ENCODE data around the gene ZNF18.
A peak's percentile ranks its signal among the peaks of the same experiment; 100 is the strongest.

The ZNF18 gene

GRCh38 chr17:11997147-11997971, at the start of gene ZNF18:
TSS of gene ZNF18 (minus strand) at chr17:11997475. CDS start at chr17:11992829, 4,646 bp downstream.
- Histone ChIP-seq H3K4me3 (peak within 1 kb of the TSS; percentile 69 to 96 (median 83)), H3K27ac (peak within 1 kb of the TSS; percentile 68 to 98 (median 94))

GRCh38 chr17:12046786-12047185, 49.5 kb upstream of the ZNF18 start:
- H3K4me3 ChIP-seq = no peak overlapping the region
- no peak overlapping the region for H3K27ac ChIP-seq

GRCh38 chr17:12043702-12044101, 46.4 kb upstream of the ZNF18 start:
- H3K4me3 ChIP-seq = no peak overlapping the region
- no peak overlapping the region for H3K27ac ChIP-seq

- no peak overlapping the region for H3K4me3 ChIP-seq
- peak overlapping the region in 1 of 21 experiments; percentile 11 for H3K27ac ChIP-seq
These were observed 44.0 kb upstream of the ZNF18 start for GRCh38 chr17:12041312-12041711.

GRCh38 chr17:12040478-12040877, 43.2 kb upstream of the ZNF18 start:
- no peak overlapping the region for H3K4me3 ChIP-seq
- peak overlapping the region in 2 of 21 experiments; percentile 11 to 17 for H3K27ac ChIP-seq

GRCh38 chr17:12037970-12038369, 40.7 kb upstream of the ZNF18 start:
- H3K4me3 ChIP-seq = no peak overlapping the region
- no peak overlapping the region for H3K27ac ChIP-seq

GRCh38 chr17:12035673-12036072, 38.4 kb upstream of the ZNF18 start:
- Histone ChIP-seq H3K4me3 (no peak overlapping the region), H3K27ac (no peak overlapping the region)

- Histone ChIP-seq H3K27ac (no peak overlapping the region), H3K4me3 (no peak overlapping the region)
These were observed 37.3 kb upstream of the ZNF18 start for GRCh38 chr17:12034538-12034937.

GRCh38 chr17:12028611-12029010, 31.3 kb upstream of the ZNF18 start:
- Histone ChIP-seq H3K4me3 (no peak overlapping the region), H3K27ac (peak overlapping the region in 1 of 21 experiments; percentile 58)

GRCh38 chr17:12027658-12028057, 30.4 kb upstream of the ZNF18 start:
- Histone ChIP-seq H3K4me3 (no peak overlapping the region), H3K27ac (no peak overlapping the region)

- Histone ChIP-seq H3K27ac (peak overlapping the region in 1 of 21 experiments; percentile 5), H3K4me3 (no peak overlapping the region)
These were observed 27.1 kb upstream of the ZNF18 start for GRCh38 chr17:12024327-12024726.

- H3K27ac ChIP-seq = peak overlapping the region in 1 of 21 experiments; percentile 100
- H3K4me3 ChIP-seq = peak overlapping the region in 2 of 7 experiments; percentile 92 to 94
These were observed 25.0 kb upstream of the ZNF18 start for GRCh38 chr17:12022310-12022709.

- Histone ChIP-seq H3K4me3 (peak overlapping the region; percentile 74 to 98 (median 84)), H3K27ac (peak overlapping the region in 18 of 21 experiments; percentile 91 to 100 (median 96))
These were observed 24.4 kb upstream of the ZNF18 start for GRCh38 chr17:12021623-12022140.

- Histone ChIP-seq H3K4me3 (peak within 1 kb of the TSS; percentile 74 to 98 (median 84)), H3K27ac (peak within 1 kb of the TSS; percentile 86 to 100 (median 96))
These were observed 23.7 kb upstream of the ZNF18 start, which contains the start of gene MAP2K4 for GRCh38 chr17:12020642-12021622. TSS of gene MAP2K4 (plus strand) at chr17:12020877. CDS start at chr17:12020887, 10 bp downstream.

- no peak overlapping the region for H3K27ac ChIP-seq
- no peak overlapping the region for H3K4me3 ChIP-seq
These were observed 10.2 kb upstream of the ZNF18 start for GRCh38 chr17:12007466-12007865.

GRCh38 chr17:11999696-12000095, 2.4 kb upstream of the ZNF18 start:
- Histone ChIP-seq H3K27ac (no peak overlapping the region), H3K4me3 (no peak overlapping the region)

GRCh38 chr17:11997972-11998233, 628 bp upstream of the ZNF18 start:
- peak overlapping the region; percentile 69 to 96 (median 83) for H3K4me3 ChIP-seq
- peak overlapping the region in 20 of 21 experiments; percentile 26 to 98 (median 94) for H3K27ac ChIP-seq

GRCh38 chr17:11996722-11997146, 541 bp downstream of the ZNF18 start:
- Histone ChIP-seq H3K4me3 (peak overlapping the region; percentile 69 to 96 (median 83)), H3K27ac (peak overlapping the region; percentile 68 to 98 (median 94))

- no peak overlapping the region for H3K27ac ChIP-seq
- H3K4me3 ChIP-seq = no peak overlapping the region
These were observed 5.8 kb downstream of the ZNF18 start for GRCh38 chr17:11991461-11991860.

Data from skin epidermis (tissue), 12 donors.